Chondrocyte (in vitro differentiated cells): ENCODE data around the gene DDX19B. TPM values are rescaled to one million over a fixed set of nuclear protein-coding genes. Genes with fewer than 3 reads are reported as not detected.

Experiments
- DNase-seq: peaks from one replicate; pipeline ENCODE4 v3.0.0; 2021; ENCODE audit warnings: mixed read lengths, low spot score
- H3K27ac Mint-ChIP-seq: one replicate; pipeline ENCODE4 v1.8.0; 2021; ENCODE audit warnings: mild to moderate bottlenecking, moderate library complexity, mixed read lengths; ENCODE audit not compliant: unreplicated experiment
- H3K27me3 Mint-ChIP-seq: 2 replicates; pipeline ENCODE4 v1.8.0; 2021; ENCODE audit warnings: low read depth, mixed read lengths
- H3K36me3 Mint-ChIP-seq: 2 replicates; pipeline ENCODE4 v1.8.0; 2021; ENCODE audit warnings: low read depth, mixed read lengths
- H3K4me1 Mint-ChIP-seq: 2 replicates; pipeline ENCODE4 v1.8.0; 2021; ENCODE audit warnings: low read depth, mild to moderate bottlenecking, mixed read lengths
- H3K4me3 Mint-ChIP-seq: one replicate; pipeline ENCODE4 v1.8.0; 2021; ENCODE audit warnings: mild to moderate bottlenecking, moderate library complexity, mixed read lengths; ENCODE audit not compliant: unreplicated experiment
- H3K9me3 Mint-ChIP-seq: 2 replicates; pipeline ENCODE4 v1.8.0; 2021; ENCODE audit warnings: low read depth, mixed read lengths
- total RNA-seq: library from RNA; stranded (reverse); gene quantifications from 3 replicates; pipeline ENCODE4 v1.2.1, GENCODE V29; 2021
- TF ChIP-seq, protein P1 (sequence below): fragments of 200-600 bp; sonication (generic); IDR thresholded peaks from 2 replicates; pipeline ENCODE4 v1.5.0; 2021; ENCODE audit warnings: antibody characterized with exemption, mild to moderate bottlenecking, moderate library complexity

The DDX19B gene
- total RNA-seq, 1 donor from 2014 or later = 22.9 TPM

DNA sequence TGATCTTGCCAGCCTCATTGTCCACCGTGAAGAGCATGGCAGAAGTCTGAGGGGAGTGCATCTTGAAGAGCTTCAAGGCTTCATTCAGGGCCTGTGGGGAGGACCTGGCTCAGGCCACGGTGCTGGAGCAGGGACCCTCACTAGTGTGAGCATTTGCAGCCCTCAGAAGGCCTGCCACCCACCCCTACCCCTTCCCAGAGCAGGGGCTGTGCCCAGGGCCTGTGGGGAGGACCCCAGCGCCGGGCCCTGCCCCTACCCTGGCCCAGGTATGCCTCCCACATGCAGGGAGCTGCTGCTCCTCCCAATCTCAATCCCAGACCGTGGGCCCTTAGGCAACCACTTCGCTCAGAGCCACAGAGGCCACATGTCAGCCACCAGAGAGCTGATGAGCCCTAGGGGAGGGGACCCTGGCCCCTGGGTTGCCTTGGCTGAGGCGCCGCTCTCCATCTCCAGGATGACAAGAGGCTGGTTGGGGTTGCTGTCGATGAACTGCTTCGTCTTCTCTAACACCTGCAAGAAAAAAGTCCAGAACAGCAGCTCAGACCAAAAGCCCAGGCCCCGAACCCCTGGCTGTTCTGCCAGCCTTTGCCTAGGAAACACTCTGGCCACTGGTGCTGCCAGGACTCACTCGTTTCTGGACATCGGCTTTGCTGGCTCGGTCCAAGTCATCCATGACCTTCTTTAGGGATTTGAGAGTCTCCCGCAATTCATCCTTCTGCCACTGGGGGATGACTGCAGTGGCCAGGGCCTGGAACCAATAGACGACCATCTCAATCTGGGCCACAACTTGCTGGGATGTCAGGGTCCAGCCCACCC, 45.5 kb upstream of the DDX19B start:
- Mint-ChIP-seq H3K27me3 (no peaks in the 10 kb centered on the region), H3K4me1 (peaks cover 27% of the 10 kb centered on the region), H3K36me3 (peaks cover 33% of the 10 kb centered on the region), H3K9me3 (no peaks in the 10 kb centered on the region), H3K27ac (peak overlapping the region; percentile 77), H3K4me3 (no peak overlapping the region)
- peak; percentile 79 for DNase-seq
- TF ChIP-seq, protein P1, sequence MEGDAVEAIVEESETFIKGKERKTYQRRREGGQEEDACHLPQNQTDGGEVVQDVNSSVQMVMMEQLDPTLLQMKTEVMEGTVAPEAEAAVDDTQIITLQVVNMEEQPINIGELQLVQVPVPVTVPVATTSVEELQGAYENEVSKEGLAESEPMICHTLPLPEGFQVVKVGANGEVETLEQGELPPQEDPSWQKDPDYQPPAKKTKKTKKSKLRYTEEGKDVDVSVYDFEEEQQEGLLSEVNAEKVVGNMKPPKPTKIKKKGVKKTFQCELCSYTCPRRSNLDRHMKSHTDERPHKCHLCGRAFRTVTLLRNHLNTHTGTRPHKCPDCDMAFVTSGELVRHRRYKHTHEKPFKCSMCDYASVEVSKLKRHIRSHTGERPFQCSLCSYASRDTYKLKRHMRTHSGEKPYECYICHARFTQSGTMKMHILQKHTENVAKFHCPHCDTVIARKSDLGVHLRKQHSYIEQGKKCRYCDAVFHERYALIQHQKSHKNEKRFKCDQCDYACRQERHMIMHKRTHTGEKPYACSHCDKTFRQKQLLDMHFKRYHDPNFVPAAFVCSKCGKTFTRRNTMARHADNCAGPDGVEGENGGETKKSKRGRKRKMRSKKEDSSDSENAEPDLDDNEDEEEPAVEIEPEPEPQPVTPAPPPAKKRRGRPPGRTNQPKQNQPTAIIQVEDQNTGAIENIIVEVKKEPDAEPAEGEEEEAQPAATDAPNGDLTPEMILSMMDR = peak; percentile 70

DNA sequence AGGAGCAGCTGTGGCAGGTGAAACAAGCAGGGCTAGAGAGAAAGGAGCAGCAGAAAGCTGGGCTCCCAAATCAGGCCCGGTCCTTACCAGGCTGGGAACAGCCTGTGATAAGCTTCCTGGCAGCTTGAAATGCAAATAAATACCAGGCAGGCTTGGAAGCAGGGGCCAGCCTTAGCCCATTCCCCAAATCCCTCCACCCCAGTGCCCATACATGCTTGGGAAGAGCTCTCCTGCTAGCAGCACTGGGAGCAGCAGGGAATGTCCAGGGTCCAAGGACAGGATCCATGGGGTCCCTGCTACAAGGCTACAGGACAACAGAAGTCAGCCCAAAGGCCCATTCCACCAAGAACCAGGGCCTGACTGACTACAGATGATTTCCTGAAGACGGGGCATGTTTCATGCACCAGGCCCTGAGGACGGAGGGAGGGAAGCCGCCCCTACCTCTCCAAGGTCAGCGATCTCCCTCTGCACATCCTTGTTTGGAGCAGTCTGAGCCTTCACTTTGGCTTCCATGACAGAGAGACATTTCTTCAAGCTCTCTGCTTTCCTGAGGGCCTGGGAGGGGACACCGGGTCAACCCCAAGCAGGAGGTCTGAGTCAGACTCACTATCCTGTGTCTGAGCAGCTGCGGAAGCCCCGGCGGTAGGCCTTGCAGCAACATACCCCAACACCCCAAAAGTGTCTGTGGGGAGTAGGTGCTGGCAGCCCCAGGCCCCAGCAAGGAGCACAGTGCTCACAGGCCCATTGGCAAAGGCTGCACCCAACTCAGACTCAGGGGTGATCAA, 44.6 kb upstream of the DDX19B start:
- TF ChIP-seq, protein P1 = peak; percentile 40
- H3K27me3 Mint-ChIP-seq = no peaks in the 10 kb centered on the region
- H3K4me1 Mint-ChIP-seq = peaks cover 26% of the 10 kb centered on the region
- H3K27ac Mint-ChIP-seq = peak overlapping the region; percentile 3
- H3K36me3 Mint-ChIP-seq = peaks cover 40% of the 10 kb centered on the region
- no peaks in the 10 kb centered on the region for H3K9me3 Mint-ChIP-seq
- peak; percentile 83 for DNase-seq
- H3K4me3 Mint-ChIP-seq = no peak overlapping the region

DNA sequence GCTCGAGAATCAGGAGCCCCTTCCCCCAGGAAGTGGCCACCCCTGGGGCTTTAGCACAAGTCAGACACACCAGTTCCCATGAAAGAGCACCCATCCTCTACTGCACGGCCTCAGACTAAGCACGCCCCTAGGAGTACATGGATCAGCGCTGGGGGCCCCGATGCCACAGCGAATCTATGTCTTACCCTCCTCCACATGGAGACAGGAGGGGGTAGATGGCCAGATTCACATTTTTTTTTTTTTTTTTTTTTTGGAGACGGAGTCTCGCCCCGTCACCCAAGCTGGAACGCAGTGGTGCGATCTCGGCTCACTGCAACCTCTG, 44.1 kb upstream of the DDX19B start:
- Mint-ChIP-seq H3K36me3 (peaks cover 40% of the 10 kb centered on the region), H3K9me3 (no peaks in the 10 kb centered on the region)

DNA sequence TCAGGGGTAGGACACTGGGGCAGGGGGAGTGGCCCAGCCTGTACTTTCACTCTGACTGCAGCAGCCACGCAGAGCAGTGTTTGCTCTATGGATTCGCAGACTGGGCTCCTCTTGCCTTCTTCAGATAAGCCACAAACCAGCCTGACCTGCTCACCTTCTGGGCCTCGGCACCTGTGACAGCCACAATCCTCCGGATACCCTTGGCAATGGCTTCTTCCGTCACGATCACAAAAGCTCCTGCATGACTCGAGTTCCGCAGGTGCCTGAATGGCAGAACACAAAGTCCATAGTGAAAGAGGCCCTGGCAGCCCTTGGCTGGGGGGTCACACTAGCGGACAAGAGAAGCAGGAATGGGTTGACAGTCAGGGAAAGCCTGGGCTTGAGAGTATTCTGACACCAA, 43.4 kb upstream of the DDX19B start:
- peaks cover 46% of the 10 kb centered on the region for H3K36me3 Mint-ChIP-seq
- TF ChIP-seq, protein P1 = no peak
- DNase-seq = peak; percentile 63
- H3K4me1 Mint-ChIP-seq = peaks cover 18% of the 10 kb centered on the region
- no peaks in the 10 kb centered on the region for H3K27me3 Mint-ChIP-seq
- H3K4me3 Mint-ChIP-seq = no peak overlapping the region
- H3K27ac Mint-ChIP-seq = no peak overlapping the region
- H3K9me3 Mint-ChIP-seq = no peaks in the 10 kb centered on the region

More for the DNA sequence above, 44.1 kb upstream of the DDX19B start:
- Mint-ChIP-seq H3K27me3 (no peaks in the 10 kb centered on the region), H3K4me3 (no peak overlapping the region), H3K27ac (peak overlapping the region; percentile 3), H3K4me1 (peaks cover 23% of the 10 kb centered on the region)
- TF ChIP-seq, protein P1 = no peak
- no peak for DNase-seq

DNA sequence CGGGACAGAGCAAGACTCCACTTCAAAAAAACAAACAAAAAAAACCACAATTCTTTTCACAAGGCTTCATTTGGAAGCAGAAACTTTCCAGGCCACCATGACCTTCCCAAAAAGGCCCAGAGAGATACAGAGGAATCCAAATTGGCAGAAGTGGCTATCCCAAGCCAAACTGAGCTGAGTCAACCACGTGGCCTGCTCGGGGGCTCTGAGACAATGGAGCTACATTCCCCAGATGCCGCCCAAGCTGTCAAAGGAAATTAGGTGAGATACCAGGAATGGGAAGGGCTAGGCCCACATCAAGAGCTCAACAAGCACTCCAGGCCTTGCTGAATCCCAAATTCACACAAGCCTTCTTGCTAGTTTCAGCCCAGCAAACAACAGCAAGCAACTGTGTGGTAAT, 41.6 kb upstream of the DDX19B start:
- Mint-ChIP-seq H3K27ac (peak overlapping the region; percentile 27), H3K4me3 (no peak overlapping the region), H3K9me3 (no peaks in the 10 kb centered on the region), H3K36me3 (peaks cover 49% of the 10 kb centered on the region), H3K4me1 (peaks cover 10% of the 10 kb centered on the region), H3K27me3 (no peaks in the 10 kb centered on the region)
- no peak for DNase-seq
- TF ChIP-seq, protein P1 = no peak
